DND-41 (cell line): ENCODE measurements around the gene GATA2.

Source experiments
- ATAC-seq: fragments of 200-7000 bp; cut with Tn5 transposase; 3 replicates; pipeline ENCODE4 v1.9.1; 2021; ENCODE audit warnings: low read depth; ENCODE audit not compliant: insufficient read depth
- DNase-seq: peaks from one replicate; pipeline ENCODE4 v3.0.0-alpha.2; 2020
- H2AFZ ChIP-seq: 2 replicates; pipeline ENCODE4 v1.6.0; 2012; ENCODE audit warnings: low read depth, low read length
- H3K27ac ChIP-seq: 2 replicates; pipeline ENCODE4 v1.5.1; 2012; ENCODE audit warnings: low read length, inconsistent platforms
- H3K27me3 ChIP-seq: fragments of 200-600 bp; sonication (generic); 2 replicates; pipeline ENCODE4 v1.6.0; 2012; ENCODE audit warnings: low read length, mild to moderate bottlenecking, inconsistent platforms; ENCODE audit not compliant: insufficient read depth, poor library complexity
- H3K36me3 ChIP-seq: 2 replicates; pipeline ENCODE4 v1.5.1; 2012; ENCODE audit warnings: low read length, inconsistent platforms; ENCODE audit not compliant: insufficient read depth
- H3K4me1 ChIP-seq: 2 replicates; pipeline ENCODE4 v1.5.1; 2012; ENCODE audit warnings: mild to moderate bottlenecking, low read length; ENCODE audit not compliant: insufficient read depth
- H3K4me2 ChIP-seq: 2 replicates; pipeline ENCODE4 v1.6.0; 2012; ENCODE audit warnings: mild to moderate bottlenecking, moderate library complexity, low read length, inconsistent platforms; ENCODE audit not compliant: insufficient read depth
- H3K4me3 ChIP-seq, 2 experiments: fragments of 200-600 bp in 1 of 2; shearing (Covaris generic) in 1 of 2; 2 replicates each; pipeline ENCODE4 v1.5.1; 2012 to 2016; ENCODE audit warnings: inconsistent platforms in 2 of 2, low read length in 2 of 2, mild to moderate bottlenecking in 2 of 2, low read depth in 1 of 2, moderate library complexity in 1 of 2
- H3K79me2 ChIP-seq: 2 replicates; pipeline ENCODE4 v1.6.0; 2012; ENCODE audit warnings: low read length, inconsistent platforms; ENCODE audit not compliant: insufficient read depth
- H3K9ac ChIP-seq: 2 replicates; pipeline ENCODE4 v1.6.0; 2012; ENCODE audit warnings: low read depth, mild to moderate bottlenecking, inconsistent platforms, low read length, moderate library complexity
- H3K9me3 ChIP-seq: 2 replicates; pipeline ENCODE4 v1.5.1; 2012; ENCODE audit warnings: low read length, moderate library complexity, mild to moderate bottlenecking, inconsistent platforms; ENCODE audit not compliant: insufficient read depth, severe bottlenecking
- H4K20me1 ChIP-seq: 2 replicates; pipeline ENCODE4 v1.6.0; 2012; ENCODE audit warnings: low read length; ENCODE audit not compliant: insufficient read depth
- EZH2 ChIP-seq: IDR thresholded peaks from 3 replicates; pipeline ENCODE4 v1.6.1; 2012; ENCODE audit warnings: borderline replicate concordance, low read depth, mild to moderate bottlenecking, moderate library complexity, low read length, inconsistent platforms; ENCODE audit not compliant: severe bottlenecking
- TF ChIP-seq, protein P1 (sequence below): IDR thresholded peaks from 2 replicates; pipeline ENCODE4 v1.5.1; 2012; ENCODE audit warnings: borderline replicate concordance, low read length, moderate library complexity, mild to moderate bottlenecking; ENCODE audit not compliant: poor library complexity, severe bottlenecking; ENCODE audit errors: extremely low read depth

GATA2 gene

DNA sequence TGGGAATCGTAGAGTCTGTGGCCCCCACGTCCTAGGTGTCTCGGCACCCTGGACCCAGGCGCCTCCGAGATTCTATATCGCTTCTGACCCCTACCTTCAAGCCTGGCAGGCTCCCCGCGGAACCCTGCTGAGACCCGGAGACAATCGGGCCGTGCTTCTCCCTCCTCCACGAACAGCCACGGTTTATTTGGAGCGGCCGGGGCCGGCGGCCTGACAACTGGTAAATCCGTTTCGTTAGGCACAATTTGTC is 1.4 kb downstream of the GATA2 start:
- ATAC-seq (no peak), DNase-seq (no peak)
- no peaks in the 10 kb centered on the region for H3K9me3 ChIP-seq
- no peak overlapping the region for H2AFZ ChIP-seq
- no peak overlapping the region for H3K27ac ChIP-seq
- H3K79me2 ChIP-seq = no peaks in the 10 kb centered on the region
- no peaks in the 10 kb centered on the region for H3K36me3 ChIP-seq
- 0 out of 2 replicates have a peak, but pooled peaks cover under 1% of the 10 kb centered on the region for H4K20me1 ChIP-seq
- no peak for TF ChIP-seq EZH2
- TF ChIP-seq, protein P1, sequence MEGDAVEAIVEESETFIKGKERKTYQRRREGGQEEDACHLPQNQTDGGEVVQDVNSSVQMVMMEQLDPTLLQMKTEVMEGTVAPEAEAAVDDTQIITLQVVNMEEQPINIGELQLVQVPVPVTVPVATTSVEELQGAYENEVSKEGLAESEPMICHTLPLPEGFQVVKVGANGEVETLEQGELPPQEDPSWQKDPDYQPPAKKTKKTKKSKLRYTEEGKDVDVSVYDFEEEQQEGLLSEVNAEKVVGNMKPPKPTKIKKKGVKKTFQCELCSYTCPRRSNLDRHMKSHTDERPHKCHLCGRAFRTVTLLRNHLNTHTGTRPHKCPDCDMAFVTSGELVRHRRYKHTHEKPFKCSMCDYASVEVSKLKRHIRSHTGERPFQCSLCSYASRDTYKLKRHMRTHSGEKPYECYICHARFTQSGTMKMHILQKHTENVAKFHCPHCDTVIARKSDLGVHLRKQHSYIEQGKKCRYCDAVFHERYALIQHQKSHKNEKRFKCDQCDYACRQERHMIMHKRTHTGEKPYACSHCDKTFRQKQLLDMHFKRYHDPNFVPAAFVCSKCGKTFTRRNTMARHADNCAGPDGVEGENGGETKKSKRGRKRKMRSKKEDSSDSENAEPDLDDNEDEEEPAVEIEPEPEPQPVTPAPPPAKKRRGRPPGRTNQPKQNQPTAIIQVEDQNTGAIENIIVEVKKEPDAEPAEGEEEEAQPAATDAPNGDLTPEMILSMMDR = no peak
- H3K9ac ChIP-seq = no peak overlapping the region
- H3K27me3 ChIP-seq = peaks cover 15% of the 10 kb centered on the region
- no peak overlapping the region for H3K4me3 ChIP-seq
- H3K4me2 ChIP-seq = no peak overlapping the region
- H3K4me1 ChIP-seq = peaks cover 7% of the 10 kb centered on the region

DNA sequence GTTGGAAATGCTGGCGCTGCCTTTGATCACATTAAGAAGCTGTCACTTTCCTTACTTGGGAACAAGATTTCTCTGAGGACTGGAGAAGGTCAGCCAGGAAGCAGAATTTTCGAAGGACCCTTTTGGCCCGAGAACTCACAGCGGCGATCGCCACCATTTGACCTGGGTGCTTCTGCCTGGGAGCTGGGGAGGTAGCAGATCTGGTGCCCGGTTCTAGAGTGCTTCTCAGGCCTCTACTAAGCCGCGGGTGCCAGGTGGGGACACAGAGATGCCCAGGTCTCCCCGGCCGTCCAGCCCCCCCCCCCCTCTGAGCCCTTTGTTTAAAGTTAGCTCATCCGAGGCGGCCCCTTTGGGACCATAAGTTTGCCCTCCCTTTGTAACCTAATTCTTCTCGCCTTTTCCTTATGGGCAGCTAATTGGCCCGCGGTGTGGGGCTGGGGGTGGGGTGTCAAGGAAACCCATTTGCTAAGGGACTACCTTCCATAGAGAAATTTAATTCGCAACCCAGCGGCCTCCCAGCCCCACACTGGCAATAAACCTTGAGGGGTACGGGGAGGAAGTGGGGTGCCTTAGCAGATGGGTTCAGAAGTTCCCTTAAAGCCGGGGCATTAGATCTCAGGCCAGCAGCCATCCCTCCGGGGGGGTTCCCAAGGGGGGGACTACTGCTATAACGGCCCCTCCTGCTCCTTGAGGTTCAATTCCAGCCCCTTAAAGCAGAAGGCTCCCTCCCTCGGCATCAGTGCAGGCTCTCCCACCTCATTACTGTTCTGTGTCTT is 1.9 kb downstream of the GATA2 start:
- Histone ChIP-seq H3K36me3 (no peaks in the 10 kb centered on the region), H4K20me1 (peaks cover 5% of the 10 kb centered on the region; the same call in 1 of the 2 replicates), H3K27me3 (peaks cover 20% of the 10 kb centered on the region), H3K9ac (no peak overlapping the region), H3K4me3 (no peak overlapping the region), H3K4me2 (no peak overlapping the region), H3K27ac (no peak overlapping the region), H2AFZ (no peak overlapping the region), H3K79me2 (no peaks in the 10 kb centered on the region), H3K4me1 (peaks cover 7% of the 10 kb centered on the region), H3K9me3 (no peaks in the 10 kb centered on the region)
- TF ChIP-seq, protein P1 = no peak
- no peak for TF ChIP-seq EZH2
- DNase-seq (no peak), ATAC-seq (no peak)

DNA sequence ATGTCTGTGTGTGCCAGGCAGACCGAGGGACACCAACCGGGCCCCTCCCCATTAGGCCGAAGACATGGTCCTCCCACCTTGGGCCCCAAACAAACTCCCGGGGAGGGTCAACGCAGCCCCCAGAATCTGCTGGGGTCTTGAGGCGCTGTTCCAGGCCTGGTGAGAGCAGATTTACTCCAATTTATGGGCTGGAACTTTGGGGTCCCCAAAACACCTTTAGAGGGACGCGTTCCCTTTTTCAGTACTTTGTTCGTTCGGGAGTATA is 2.4 kb downstream of the GATA2 start:
- TF ChIP-seq, protein P1 = no peak
- TF ChIP-seq EZH2 = no peak
- Histone ChIP-seq H3K9me3 (no peaks in the 10 kb centered on the region), H3K4me3 (no peak overlapping the region), H2AFZ (no peak overlapping the region), H3K79me2 (no peaks in the 10 kb centered on the region), H3K27me3 (peaks cover 25% of the 10 kb centered on the region), H3K36me3 (no peaks in the 10 kb centered on the region), H3K4me2 (no peak overlapping the region), H3K9ac (no peak overlapping the region), H4K20me1 (peaks cover 5% of the 10 kb centered on the region), H3K27ac (no peak overlapping the region), H3K4me1 (peaks cover 7% of the 10 kb centered on the region)
- ATAC-seq (no peak), DNase-seq (no peak)
